ENCODE data around the gene LYRM9. TPM values are rescaled to one million over a fixed set of nuclear protein-coding genes. Genes with fewer than 3 reads are reported as not detected.

The LYRM9 gene
- total and polyA plus RNA-seq, 9 of the 15 experiments (the other 6 are each of a cell fraction or from before 2014, with no cell fraction given) = 0.98 to 4.7 (median 1.8) TPM

DNA sequence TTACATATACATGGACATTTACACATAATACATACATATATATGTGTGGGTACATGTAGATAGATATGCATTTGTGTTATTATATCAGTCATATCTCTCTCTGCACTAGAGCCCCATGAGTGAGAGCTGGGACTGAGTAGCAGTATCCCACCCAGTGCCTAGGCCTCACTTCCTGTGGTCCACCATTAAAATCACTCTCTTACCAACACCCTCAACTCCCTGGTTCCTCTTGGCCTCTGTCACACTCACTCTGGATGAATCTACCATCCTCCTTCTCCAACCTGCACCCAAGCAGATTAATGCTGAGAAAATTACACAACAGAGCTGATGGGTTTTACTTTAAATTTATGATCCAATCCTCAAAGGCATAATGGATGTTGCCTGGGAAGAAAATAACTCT lies 4.9 kb upstream of the LYRM9 start:
- intact Hi-C loops (cut with micrococcal nuclease) = no loop called here
- Histone ChIP-seq H3K36me3 (ENCODE audit: control insufficient read depth, insufficient read depth, low read length) (no peaks in the 10 kb centered on the region), H2AFZ (ENCODE audit: low read depth, low read length) (peak overlapping the region; percentile 8; the same call in 1 of the 2 replicates), H3K27me3 (ENCODE audit: control insufficient read depth in 2 of 2, insufficient read depth in 2 of 2, low read length in 2 of 2) (no peaks in the 10 kb centered on the region), H3K9me1 (ENCODE audit: control insufficient read depth, insufficient read depth, low read length) (no peaks in the 10 kb centered on the region), H3K79me2 (ENCODE audit: control insufficient read depth, insufficient read depth, low read length) (no peaks in the 10 kb centered on the region), H3K4me3 (no peak overlapping the region), H3K4me1 (replicated peaks in 1 of 2; ENCODE audit: control insufficient read depth in 2 of 2, insufficient read depth in 2 of 2, low read length in 2 of 2) (peaks cover 9 to 30% of the 10 kb centered on the region in 2 experiments), H3K9me3 (replicated peaks; ENCODE audit: control insufficient read depth, insufficient read depth, low read depth, low read length) (no peaks in the 10 kb centered on the region), H3K27ac (ENCODE audit: extremely low read depth, low read depth, low read length) (no peak overlapping the region), H4K20me1 (replicated peaks; ENCODE audit: control insufficient read depth, insufficient read depth, low read length) (no peaks in the 10 kb centered on the region), H3K9ac (ENCODE audit: insufficient read depth in 1 of 2, low read depth in 2 of 2, low read length in 2 of 2) (no peak overlapping the region), H3K4me2 (ENCODE audit: insufficient read depth, low read length) (no peak overlapping the region)
- FAIRE-seq = no peak
- no peak for ATAC-seq
- ChIA-PET POLR2A (interaction anchor here (0.6 kb wide), 1 partner anchor 375 kb away, joined by 3 read pairs; no protein-coding TSS in a partner anchor), CTCF (ENCODE audit: low intra/inter-chr PET ratio) (no interaction called here)
- no peak for DNase-seq (ENCODE audit: extremely low read depth in 1 of 4, low spot score in 3 of 4)
- no TSS peak for BruUV-seq (replicated peaks)
- in situ Hi-C loops (cut with MboI) = no loop called here
- TF ChIP-seq, protein P1, sequence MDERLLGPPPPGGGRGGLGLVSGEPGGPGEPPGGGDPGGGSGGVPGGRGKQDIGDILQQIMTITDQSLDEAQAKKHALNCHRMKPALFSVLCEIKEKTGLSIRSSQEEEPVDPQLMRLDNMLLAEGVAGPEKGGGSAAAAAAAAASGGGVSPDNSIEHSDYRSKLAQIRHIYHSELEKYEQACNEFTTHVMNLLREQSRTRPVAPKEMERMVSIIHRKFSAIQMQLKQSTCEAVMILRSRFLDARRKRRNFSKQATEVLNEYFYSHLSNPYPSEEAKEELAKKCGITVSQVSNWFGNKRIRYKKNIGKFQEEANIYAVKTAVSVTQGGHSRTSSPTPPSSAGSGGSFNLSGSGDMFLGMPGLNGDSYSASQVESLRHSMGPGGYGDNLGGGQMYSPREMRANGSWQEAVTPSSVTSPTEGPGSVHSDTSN (CRISPR knock-in tag; IDR thresholded peaks at IDR 0.05; ENCODE audit: low read depth) = no peak
- TF ChIP-seq, protein P1 (tag; conservative IDR thresholded peaks at IDR 0.05; ENCODE audit: low read depth) = 0 out of 2 replicates have a peak, but pooled peaks have one; percentile 31
- TF ChIP-seq GABPA (tag; conservative IDR thresholded peaks at IDR 0.05; ENCODE audit: low read depth) (peak; percentile 71), PTTG1 (tag; IDR thresholded peaks at IDR 0.05; ENCODE audit: low read depth) (no peak), ZFPM2 (CRISPR knock-in tag; IDR thresholded peaks at IDR 0.05) (no peak), MNT (conservative IDR thresholded peaks at IDR 0.05) (no peak), TEAD1 (CRISPR knock-in tag; IDR thresholded peaks at IDR 0.05) (no peak), ZBTB40 (IDR thresholded peaks at IDR 0.05) (peak; percentile 61), ZBTB40 (CRISPR knock-in tag; IDR thresholded peaks at IDR 0.05) (no peak), DACH1 (IDR thresholded peaks at IDR 0.05; ENCODE audit: partially characterized antibody) (no peak)

Data from K562 (cell line).